Measurements from ENCODE around the gene ZCWPW1.
"Not testable (repeated sequence)": the region's sequence is repeated elsewhere in the genome, so short reads cannot be mapped to it uniquely, and the experiment has no call there.

ZCWPW1 gene

GRCh38 chr7:100366411-100367250 lies 61.9 kb downstream of the ZCWPW1 start:
- H3K4me3 ChIP-seq: no peak overlapping the region
- no peak for DNase-seq (ENCODE audit: low spot score)
- no peak overlapping the region for H3K27ac ChIP-seq
- no peak for TF ChIP-seq CTCF (IDR thresholded peaks at IDR 0.05)

GRCh38 chr7:100365998-100366367 lies 62.5 kb downstream of the ZCWPW1 start:
- not testable (repeated sequence) for DNase-seq (ENCODE audit: low spot score); H3K27ac ChIP-seq; H3K4me3 ChIP-seq

GRCh38 chr7:100364480-100364879 lies 64.0 kb downstream of the ZCWPW1 start:
- DNase-seq (ENCODE audit: low spot score): no peak
- Histone ChIP-seq H3K4me3 (no peak overlapping the region), H3K27ac (no peak overlapping the region)
- TF ChIP-seq CTCF (IDR thresholded peaks at IDR 0.05): no peak

GRCh38 chr7:100363797-100364196 lies 64.7 kb downstream of the ZCWPW1 start:
- DNase-seq (ENCODE audit: low spot score); H3K27ac ChIP-seq; H3K4me3 ChIP-seq: not testable (repeated sequence)

GRCh38 chr7:100363098-100363497 lies 65.4 kb downstream of the ZCWPW1 start:
- Histone ChIP-seq H3K27ac (no peak overlapping the region), H3K4me3 (no peak overlapping the region)
- DNase-seq (ENCODE audit: low spot score): no peak
- no peak for TF ChIP-seq CTCF (IDR thresholded peaks at IDR 0.05)

GRCh38 chr7:100360135-100360854 lies 68.2 kb downstream of the ZCWPW1 start:
- TF ChIP-seq CTCF (IDR thresholded peaks at IDR 0.05): no peak
- H3K4me3 ChIP-seq: no peak overlapping the region
- DNase-seq (ENCODE audit: low spot score): no peak
- no peak overlapping the region for H3K27ac ChIP-seq

- Histone ChIP-seq H3K4me3 (no peak overlapping the region), H3K27ac (no peak overlapping the region)
- no peak for TF ChIP-seq CTCF (IDR thresholded peaks at IDR 0.05)
- no peak for DNase-seq (ENCODE audit: low spot score)
Observed at GRCh38 chr7:100358857-100359212, 69.7 kb downstream of the ZCWPW1 start.
